CD4-positive, alpha-beta T cell treated with Interleukin-15 for 4 hours (primary cell): ENCODE data around the gene HIF1AN.
"Not testable (repeated sequence)": the region's sequence is repeated elsewhere in the genome, so short reads cannot be mapped to it uniquely, and the experiment has no call there.

Experiments
- DNase-seq: peaks from one replicate; pipeline ENCODE4 v3.0.0-alpha.2; 2020; ENCODE audit warnings: low spot score

HIF1AN gene

GRCh38 chr10:100567249-100567648, 31.5 kb downstream of the HIF1AN start:
- no peak for DNase-seq

DNA sequence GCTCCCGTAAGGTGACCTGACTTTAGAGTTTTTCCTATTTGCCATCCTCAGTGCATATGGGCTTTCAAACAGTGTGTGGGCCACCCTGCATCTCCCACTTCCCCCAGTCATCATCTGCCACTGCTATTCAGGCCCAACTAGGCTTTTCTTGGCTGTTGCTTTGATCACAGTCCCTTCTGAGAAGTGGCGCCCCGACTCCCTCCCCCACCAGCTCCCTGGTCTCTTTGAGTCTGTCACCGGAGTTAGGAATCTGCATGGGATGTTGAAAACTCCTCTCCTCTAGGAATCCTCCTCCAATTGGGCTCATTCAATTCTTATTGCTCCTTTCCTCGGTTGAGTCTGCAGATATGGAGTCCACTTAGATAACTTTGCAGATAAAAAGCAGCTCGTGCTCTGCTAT, 32.1 kb downstream of the HIF1AN start:
- no peak for DNase-seq

- no peak for DNase-seq
Observed at GRCh38 chr10:100568912-100569311, 33.2 kb downstream of the HIF1AN start.

- DNase-seq, result no peak
Observed at GRCh38 chr10:100569687-100570481, 34.1 kb downstream of the HIF1AN start.

DNA sequence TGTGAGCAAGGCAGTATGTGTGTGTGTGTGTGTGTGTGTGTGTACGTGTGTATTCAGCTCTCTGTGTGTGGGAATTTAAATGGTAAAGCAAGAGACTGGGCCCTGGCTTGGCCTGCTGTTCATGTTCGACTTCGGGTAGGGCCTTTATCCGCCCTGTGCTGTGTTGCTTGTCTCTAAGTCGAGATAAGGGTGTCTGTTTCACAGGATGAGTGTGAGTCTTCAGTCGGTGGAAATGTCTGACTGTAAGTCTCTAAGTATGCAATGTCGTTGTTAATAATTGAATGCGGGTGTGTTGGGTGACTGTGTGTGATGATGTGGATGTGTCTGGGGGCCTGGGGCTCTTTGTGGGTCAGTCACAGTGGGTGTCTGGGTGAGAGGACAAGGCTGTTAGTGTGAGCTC, 34.8 kb downstream of the HIF1AN start:
- no peak for DNase-seq

- no peak for DNase-seq
Observed at GRCh38 chr10:100571084-100571856, 35.5 kb downstream of the HIF1AN start.

DNA sequence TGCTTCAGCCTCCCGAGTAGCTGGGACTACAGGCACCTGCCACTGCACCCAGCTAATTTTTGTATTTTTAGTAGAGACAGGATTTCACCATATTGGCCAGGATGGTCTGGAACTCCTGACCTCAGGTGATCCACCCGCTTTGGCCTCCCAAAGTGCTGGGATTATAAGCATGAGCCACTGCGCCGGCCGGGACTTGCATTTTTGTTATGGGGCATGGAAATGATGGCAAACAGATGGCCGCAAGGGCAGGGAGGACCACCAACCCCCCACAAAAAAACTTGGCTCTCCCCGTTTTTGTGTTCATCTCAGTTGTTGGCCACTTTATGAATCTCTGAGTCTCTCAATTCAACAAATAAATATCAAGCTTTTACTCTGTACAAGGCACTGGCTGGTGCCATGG, 39.4 kb downstream of the HIF1AN start:
- not testable (repeated sequence) for DNase-seq

GRCh38 chr10:100575585-100576281, 40.0 kb downstream of the HIF1AN start:
- no peak for DNase-seq

GRCh38 chr10:100576282-100576635, 40.5 kb downstream of the HIF1AN start:
- DNase-seq, result no peak

GRCh38 chr10:100579261-100580090, 43.7 kb downstream of the HIF1AN start:
- no peak for DNase-seq

GRCh38 chr10:100586959-100587358, 51.2 kb downstream of the HIF1AN start:
- no peak for DNase-seq

DNA sequence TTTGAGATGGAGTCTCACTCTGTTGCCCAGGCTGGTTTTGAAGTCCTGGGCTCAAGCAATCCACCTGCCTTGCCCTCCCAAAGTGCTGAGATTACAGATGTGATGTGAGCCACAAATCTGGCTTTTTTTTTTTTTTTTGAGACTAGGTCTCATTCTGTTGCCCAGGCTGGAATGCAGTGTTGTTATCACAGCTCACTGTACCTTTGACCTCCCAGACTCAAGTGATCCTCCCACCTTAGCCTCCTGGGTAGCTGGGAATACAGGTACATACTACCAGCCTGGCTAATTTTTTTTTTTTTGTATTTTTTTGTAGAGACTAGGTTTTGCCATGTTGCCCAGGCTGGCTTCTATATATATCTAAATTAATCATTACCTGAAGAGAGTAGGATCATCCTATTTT, 62.4 kb downstream of the HIF1AN start:
- no peak for DNase-seq

- DNase-seq, result no peak
Observed at GRCh38 chr10:100600218-100600617, 64.5 kb downstream of the HIF1AN start.

DNA sequence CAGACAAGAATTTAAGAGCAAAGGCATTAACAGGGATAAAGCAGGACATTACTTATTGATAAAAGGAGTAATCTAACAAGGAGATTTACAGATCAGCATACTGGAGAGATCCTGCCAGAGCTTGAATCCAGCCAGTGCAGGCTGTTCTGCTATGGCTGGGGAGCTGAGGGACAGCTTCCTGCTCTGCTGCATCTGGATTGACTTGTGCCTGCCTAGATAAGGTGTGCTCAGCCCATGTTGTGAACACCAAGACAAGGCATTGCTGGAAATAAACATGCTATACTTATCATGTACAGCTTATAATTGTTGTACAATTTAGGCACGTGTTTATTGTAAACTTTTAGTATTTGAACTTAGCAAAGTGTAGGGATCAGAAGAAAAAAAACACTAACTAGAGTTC, 71.7 kb downstream of the HIF1AN start:
- no peak for DNase-seq
